GM12878 (cell line): ENCODE results near the gene CD68. TPM values are rescaled to one million over a fixed set of nuclear protein-coding genes. Genes with fewer than 3 reads are reported as not detected.

Experiments
- ATF7 ChIP-seq: fragments of 450-650 bp; IDR thresholded peaks from 2 replicates; pipeline ENCODE4 v1.6.1; 2016; ENCODE audit warnings: low read depth, mild to moderate bottlenecking
- CREM ChIP-seq: IDR thresholded peaks from 2 replicates; pipeline ENCODE4 v1.6.1; 2014; ENCODE audit warnings: antibody characterized with exemption, low read depth
- EED ChIP-seq: sonication (generic); IDR thresholded peaks from 2 replicates; pipeline ENCODE4 v1.6.1; 2016; ENCODE audit warnings: antibody characterized with exemption, low read depth
- EP300 ChIP-seq, 2 experiments: fragments of 150-350 bp in 1 of 2; IDR thresholded peaks; 2 replicates each; pipeline ENCODE4 v1.6.1; 2011 to 2012; ENCODE audit warnings: low read depth in 2 of 2, low read length in 2 of 2, borderline replicate concordance in 1 of 2, improper control_type of control experiment in 1 of 2, inconsistent platforms in 1 of 2; ENCODE audit not compliant: control insufficient read depth in 1 of 2
- EZH2 ChIP-seq: IDR thresholded peaks from 2 replicates; pipeline ENCODE4 v1.6.1; 2012; ENCODE audit warnings: low read depth, mild to moderate bottlenecking, control low read depth, inconsistent platforms, low read length, borderline replicate concordance; ENCODE audit not compliant: control insufficient read depth
- GABPA ChIP-seq: IDR thresholded peaks from 2 replicates; pipeline ENCODE4 v1.6.1; 2014; ENCODE audit warnings: antibody characterized with exemption, low read depth, mild to moderate bottlenecking, inconsistent platforms
- MTA2 ChIP-seq: fragments of 450-650 bp; IDR thresholded peaks from 2 replicates; pipeline ENCODE4 v1.6.1; 2016; ENCODE audit warnings: low read depth, mild to moderate bottlenecking, moderate library complexity
- MYB ChIP-seq: fragments of 150-350 bp; IDR thresholded peaks from 2 replicates; pipeline ENCODE4 v1.6.1; 2014; ENCODE audit warnings: mild to moderate bottlenecking, low read depth, low read length, borderline replicate concordance
- NFYB ChIP-seq: IDR thresholded peaks from 2 replicates; pipeline ENCODE4 v1.6.1; 2011; ENCODE audit warnings: low read depth, mild to moderate bottlenecking, low read length, improper control_type of control experiment, moderate library complexity; ENCODE audit not compliant: insufficient read depth
- POLR2A ChIP-seq: IDR thresholded peaks from 2 replicates; pipeline ENCODE4 v1.6.1; 2011; ENCODE audit warnings: low read depth, mild to moderate bottlenecking, low read length
- RAD51 ChIP-seq: fragments of 450-650 bp; IDR thresholded peaks from 2 replicates; pipeline ENCODE4 v1.6.1; 2016; ENCODE audit warnings: moderate library complexity, mild to moderate bottlenecking, inconsistent platforms
- SIX5 ChIP-seq: IDR thresholded peaks from 2 replicates; pipeline ENCODE4 v1.6.1; 2011; ENCODE audit warnings: mild to moderate bottlenecking, low read depth, low read length, moderate library complexity; ENCODE audit not compliant: severe bottlenecking
- SRF ChIP-seq, 2 experiments: IDR thresholded peaks; 2 replicates each; pipeline ENCODE4 v1.6.1; 2011; ENCODE audit warnings: low read depth in 2 of 2, low read length in 2 of 2, mild to moderate bottlenecking in 1 of 2, moderate library complexity in 1 of 2
- ZNF207 ChIP-seq: fragments of 450-650 bp; IDR thresholded peaks from 2 replicates; pipeline ENCODE4 v1.6.1; 2014; ENCODE audit warnings: antibody characterized with exemption, mild to moderate bottlenecking, borderline replicate concordance
- polyA plus RNA-seq, 11 experiments: library from polyadenylated mRNA; depleted of rRNA in 4 of 11; unstranded in 6 of 11; stranded (reverse) in 5 of 11; fragments of >200 nt; fragmentation: Nextera tagmentation in 4 of 11; fragmentation: Illumina TruSeq in 1 of 11; extraction: Ambion mirVana in 4 of 11; extraction: Trizol in 1 of 11; gene quantifications; 1 replicate in 1 of 11; 2 replicates in 10 of 11; pipeline versions ENCODE4 v1.2.1 to v1.2.3, GENCODE V29; 2011 to 2016; ENCODE audit warnings: inconsistent platforms in 2 of 11, missing spikeins in 2 of 11, low read depth in 1 of 11
- total RNA-seq, 4 experiments: library from RNA; depleted of rRNA in 3 of 4; stranded (reverse); fragments of >200 nt in 3 of 4; fragmentation: Illumina TruSeq in 1 of 4; extraction: Trizol in 1 of 4; gene quantifications; 2 replicates each; pipeline versions ENCODE4 v1.2.1 to v1.2.3, GENCODE V29; 2013 to 2021
- TF ChIP-seq, protein P1 (sequence below): IDR thresholded peaks from 2 replicates; pipeline ENCODE4 v1.6.1; 2012; ENCODE audit warnings: mild to moderate bottlenecking, low read depth, low read length
- TF ChIP-seq, protein P2 (sequence below): fragments of 450-650 bp; IDR thresholded peaks from 2 replicates; pipeline ENCODE4 v1.6.1; 2016; ENCODE audit warnings: mild to moderate bottlenecking
- TF ChIP-seq, protein P3 (sequence below): fragments of 450-650 bp; IDR thresholded peaks from 2 replicates; pipeline ENCODE4 v1.6.1; 2017; ENCODE audit warnings: borderline replicate concordance

CD68 gene
- total and polyA plus RNA-seq, 10 of the 15 experiments (the other 5 are each of a cell fraction or from before 2014, with no cell fraction given) = 2.6 to 6.9 (median 3.8) TPM

DNA sequence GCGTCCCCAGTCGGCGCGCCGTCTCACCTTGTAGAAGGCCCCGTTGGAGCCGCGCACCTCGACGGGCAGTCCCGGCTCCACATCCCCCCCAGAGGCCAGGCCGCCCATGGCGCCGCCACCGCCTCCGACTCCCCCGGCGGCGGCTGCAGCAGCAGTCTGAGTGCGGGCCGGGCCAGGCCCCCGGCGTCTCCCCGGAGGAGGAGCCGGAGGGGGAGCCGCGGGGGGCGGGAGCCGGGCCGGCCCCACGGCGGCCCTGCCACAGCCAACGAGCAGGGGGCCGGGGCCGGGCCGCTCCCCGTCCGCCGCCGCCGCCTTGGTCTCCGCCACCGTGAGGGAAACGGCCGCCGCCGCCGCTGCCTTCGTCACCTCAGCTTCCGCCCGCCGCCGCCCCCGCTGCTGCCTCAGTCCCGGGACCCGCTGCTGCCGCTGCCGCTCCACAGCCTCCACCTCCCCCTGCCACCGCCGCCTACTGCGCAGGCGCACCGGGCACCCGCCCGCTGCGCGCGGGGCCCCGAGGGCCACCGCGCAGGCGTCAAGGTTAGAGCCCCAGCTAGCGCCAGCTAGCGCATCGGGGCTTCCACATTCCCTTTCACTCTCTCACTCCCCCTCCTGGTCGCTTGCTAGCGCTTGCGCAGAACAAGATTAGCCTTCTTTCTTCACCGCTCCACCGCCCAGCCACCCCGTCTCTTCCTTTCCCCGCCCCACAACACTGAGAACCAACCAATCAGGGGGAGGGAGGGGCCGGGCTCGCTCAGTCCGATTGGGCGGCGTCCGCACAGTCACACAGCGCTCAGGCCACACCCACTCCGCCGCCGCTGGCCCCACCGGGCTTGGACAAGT is 35.2 kb downstream of the CD68 start, which contains the start of gene FXR2 (continued):
- TF ChIP-seq, protein P1, sequence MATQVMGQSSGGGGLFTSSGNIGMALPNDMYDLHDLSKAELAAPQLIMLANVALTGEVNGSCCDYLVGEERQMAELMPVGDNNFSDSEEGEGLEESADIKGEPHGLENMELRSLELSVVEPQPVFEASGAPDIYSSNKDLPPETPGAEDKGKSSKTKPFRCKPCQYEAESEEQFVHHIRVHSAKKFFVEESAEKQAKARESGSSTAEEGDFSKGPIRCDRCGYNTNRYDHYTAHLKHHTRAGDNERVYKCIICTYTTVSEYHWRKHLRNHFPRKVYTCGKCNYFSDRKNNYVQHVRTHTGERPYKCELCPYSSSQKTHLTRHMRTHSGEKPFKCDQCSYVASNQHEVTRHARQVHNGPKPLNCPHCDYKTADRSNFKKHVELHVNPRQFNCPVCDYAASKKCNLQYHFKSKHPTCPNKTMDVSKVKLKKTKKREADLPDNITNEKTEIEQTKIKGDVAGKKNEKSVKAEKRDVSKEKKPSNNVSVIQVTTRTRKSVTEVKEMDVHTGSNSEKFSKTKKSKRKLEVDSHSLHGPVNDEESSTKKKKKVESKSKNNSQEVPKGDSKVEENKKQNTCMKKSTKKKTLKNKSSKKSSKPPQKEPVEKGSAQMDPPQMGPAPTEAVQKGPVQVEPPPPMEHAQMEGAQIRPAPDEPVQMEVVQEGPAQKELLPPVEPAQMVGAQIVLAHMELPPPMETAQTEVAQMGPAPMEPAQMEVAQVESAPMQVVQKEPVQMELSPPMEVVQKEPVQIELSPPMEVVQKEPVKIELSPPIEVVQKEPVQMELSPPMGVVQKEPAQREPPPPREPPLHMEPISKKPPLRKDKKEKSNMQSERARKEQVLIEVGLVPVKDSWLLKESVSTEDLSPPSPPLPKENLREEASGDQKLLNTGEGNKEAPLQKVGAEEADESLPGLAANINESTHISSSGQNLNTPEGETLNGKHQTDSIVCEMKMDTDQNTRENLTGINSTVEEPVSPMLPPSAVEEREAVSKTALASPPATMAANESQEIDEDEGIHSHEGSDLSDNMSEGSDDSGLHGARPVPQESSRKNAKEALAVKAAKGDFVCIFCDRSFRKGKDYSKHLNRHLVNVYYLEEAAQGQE = no peak
- TF ChIP-seq POLR2A (peak; percentile 77), CREM (peak; percentile 27; the same call in 1 of the 2 replicates), ZNF207 (no peak), MYB (no peak), RAD51 (no peak), SIX5 (no peak), EED (no peak), NFYB (peak; percentile 78; the same call in 1 of the 2 replicates), EP300 (IDR thresholded peaks at IDR 0.05; ENCODE audit: borderline replicate concordance in 1 of 2, control insufficient read depth in 1 of 2, low read depth in 2 of 2, low read length in 2 of 2) (0 out of 4 replicates have a peak, but pooled peaks of 1 of the 2 experiments have one; percentile 18), SRF (IDR thresholded peaks at IDR 0.05; ENCODE audit: low read depth in 2 of 2, low read length in 2 of 2) (0 out of 4 replicates have a peak, but pooled peaks of 1 of the 2 experiments have one; percentile 9), MTA2 (no peak), EZH2 (no peak), ATF7 (no peak), GABPA (no peak)
- TF ChIP-seq, protein P2, sequence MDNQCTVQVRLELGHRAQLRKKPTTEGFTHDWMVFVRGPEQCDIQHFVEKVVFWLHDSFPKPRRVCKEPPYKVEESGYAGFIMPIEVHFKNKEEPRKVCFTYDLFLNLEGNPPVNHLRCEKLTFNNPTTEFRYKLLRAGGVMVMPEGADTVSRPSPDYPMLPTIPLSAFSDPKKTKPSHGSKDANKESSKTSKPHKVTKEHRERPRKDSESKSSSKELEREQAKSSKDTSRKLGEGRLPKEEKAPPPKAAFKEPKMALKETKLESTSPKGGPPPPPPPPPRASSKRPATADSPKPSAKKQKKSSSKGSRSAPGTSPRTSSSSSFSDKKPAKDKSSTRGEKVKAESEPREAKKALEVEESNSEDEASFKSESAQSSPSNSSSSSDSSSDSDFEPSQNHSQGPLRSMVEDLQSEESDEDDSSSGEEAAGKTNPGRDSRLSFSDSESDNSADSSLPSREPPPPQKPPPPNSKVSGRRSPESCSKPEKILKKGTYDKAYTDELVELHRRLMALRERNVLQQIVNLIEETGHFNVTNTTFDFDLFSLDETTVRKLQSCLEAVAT = no peak
- TF ChIP-seq, protein P3, sequence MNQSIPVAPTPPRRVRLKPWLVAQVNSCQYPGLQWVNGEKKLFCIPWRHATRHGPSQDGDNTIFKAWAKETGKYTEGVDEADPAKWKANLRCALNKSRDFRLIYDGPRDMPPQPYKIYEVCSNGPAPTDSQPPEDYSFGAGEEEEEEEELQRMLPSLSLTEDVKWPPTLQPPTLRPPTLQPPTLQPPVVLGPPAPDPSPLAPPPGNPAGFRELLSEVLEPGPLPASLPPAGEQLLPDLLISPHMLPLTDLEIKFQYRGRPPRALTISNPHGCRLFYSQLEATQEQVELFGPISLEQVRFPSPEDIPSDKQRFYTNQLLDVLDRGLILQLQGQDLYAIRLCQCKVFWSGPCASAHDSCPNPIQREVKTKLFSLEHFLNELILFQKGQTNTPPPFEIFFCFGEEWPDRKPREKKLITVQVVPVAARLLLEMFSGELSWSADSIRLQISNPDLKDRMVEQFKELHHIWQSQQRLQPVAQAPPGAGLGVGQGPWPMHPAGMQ = no peak
